HCT116 (cell line): ENCODE results near the gene MAMSTR.
"Not testable (repeated sequence)": the region's sequence is repeated elsewhere in the genome, so short reads cannot be mapped to it uniquely, and the experiment has no call there.

Source experiments
- EZH2 ChIP-seq: fragments of 200-600 bp; sonication (generic); IDR thresholded peaks from 2 replicates; pipeline ENCODE4 v1.6.1; 2017; ENCODE audit warnings: antibody characterized with exemption, mixed run types
- ZFX ChIP-seq: fragments of 450-650 bp; IDR thresholded peaks from 2 replicates; pipeline ENCODE4 v1.6.1; 2017
- TF ChIP-seq, protein P1 (sequence below), 3 experiments: fragments of 200-600 bp in 1 of 3; sonication (generic) in 1 of 3; IDR thresholded peaks in 2 of 3; conservative IDR thresholded peaks in 1 of 3; 2 replicates each; pipeline ENCODE4 v1.5.1; 2012 to 2017; ENCODE audit warnings: low read depth in 2 of 3, low read length in 2 of 3, antibody characterized with exemption in 1 of 3, borderline replicate concordance in 1 of 3, control low read depth in 1 of 3, mild to moderate bottlenecking in 1 of 3, mixed read lengths in 1 of 3, mixed run types in 1 of 3, moderate library complexity in 1 of 3; ENCODE audit not compliant: insufficient read depth in 1 of 3

DNA sequence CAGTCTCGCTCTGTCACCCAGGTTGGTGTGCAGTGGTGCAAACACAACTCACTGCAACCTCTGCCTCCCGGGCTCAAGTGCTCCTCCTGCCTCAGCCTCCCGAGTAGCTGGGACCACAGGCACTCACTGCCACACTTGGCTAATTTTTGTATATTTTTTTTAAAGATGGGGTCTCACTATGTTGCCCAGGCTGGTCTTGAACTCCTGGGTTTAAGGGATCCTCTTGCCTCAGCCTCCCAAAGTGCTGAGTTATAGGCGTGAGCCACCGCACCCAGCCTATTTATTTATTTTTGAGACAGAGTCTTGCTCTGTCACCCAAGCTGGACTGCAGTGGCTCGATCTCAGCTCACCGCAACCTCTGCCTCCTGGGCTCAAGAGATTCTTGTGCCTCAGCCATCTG is 32.9 kb downstream of the MAMSTR start:
- not testable (repeated sequence) for TF ChIP-seq ZFX, EZH2
- TF ChIP-seq, protein P1, sequence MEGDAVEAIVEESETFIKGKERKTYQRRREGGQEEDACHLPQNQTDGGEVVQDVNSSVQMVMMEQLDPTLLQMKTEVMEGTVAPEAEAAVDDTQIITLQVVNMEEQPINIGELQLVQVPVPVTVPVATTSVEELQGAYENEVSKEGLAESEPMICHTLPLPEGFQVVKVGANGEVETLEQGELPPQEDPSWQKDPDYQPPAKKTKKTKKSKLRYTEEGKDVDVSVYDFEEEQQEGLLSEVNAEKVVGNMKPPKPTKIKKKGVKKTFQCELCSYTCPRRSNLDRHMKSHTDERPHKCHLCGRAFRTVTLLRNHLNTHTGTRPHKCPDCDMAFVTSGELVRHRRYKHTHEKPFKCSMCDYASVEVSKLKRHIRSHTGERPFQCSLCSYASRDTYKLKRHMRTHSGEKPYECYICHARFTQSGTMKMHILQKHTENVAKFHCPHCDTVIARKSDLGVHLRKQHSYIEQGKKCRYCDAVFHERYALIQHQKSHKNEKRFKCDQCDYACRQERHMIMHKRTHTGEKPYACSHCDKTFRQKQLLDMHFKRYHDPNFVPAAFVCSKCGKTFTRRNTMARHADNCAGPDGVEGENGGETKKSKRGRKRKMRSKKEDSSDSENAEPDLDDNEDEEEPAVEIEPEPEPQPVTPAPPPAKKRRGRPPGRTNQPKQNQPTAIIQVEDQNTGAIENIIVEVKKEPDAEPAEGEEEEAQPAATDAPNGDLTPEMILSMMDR (IDR thresholded peaks at IDR 0.05 in 2 of 3, conservative IDR thresholded peaks at IDR 0.05 in 1 of 3; ENCODE audit: borderline replicate concordance in 1 of 3, insufficient read depth in 1 of 3, low read depth in 2 of 3, low read length in 2 of 3): not testable (repeated sequence)
